Activated CD4-positive, alpha-beta T cell treated with anti-CD3 and anti-CD28 coated beads for 36 hours (primary cell): Measurements from ENCODE around the gene COL9A3. TPM values are rescaled to one million over a fixed set of nuclear protein-coding genes. Genes with fewer than 3 reads are reported as not detected.
"Not testable (repeated sequence)": the region's sequence is repeated elsewhere in the genome, so short reads cannot be mapped to it uniquely, and the experiment has no call there.

Experiments used
- ATAC-seq: fragments of 200-7000 bp; cut with Tn5 transposase; one replicate; pipeline ENCODE4 v1.10.0; 2021; ENCODE audit warnings: mild to moderate bottlenecking, moderate library complexity
- CTCF ChIA-PET: fragments of 350-600 bp; sonication (Branson Sonifier 250); formaldehyde crosslinking; loops from one replicate; lab custom pipeline; 2021; ENCODE audit warnings: antibody characterized with exemption; lab: Charles Lee
- POLR2A ChIA-PET: fragments of 350-600 bp; sonication (Branson Sonifier 250); formaldehyde crosslinking; loops from one replicate; lab custom pipeline; 2021; ENCODE audit warnings: antibody characterized with exemption, inconsistent platforms; lab: Charles Lee
- DNase-seq: peaks from one replicate; pipeline ENCODE4 v3.0.0-alpha.2; 2020
- H3K27ac Mint-ChIP-seq: one replicate; pipeline ENCODE4 v1.8.0; 2021; ENCODE audit warnings: mixed read lengths
- H3K27me3 Mint-ChIP-seq: one replicate; pipeline ENCODE4 v1.8.0; 2021; ENCODE audit warnings: mixed read lengths
- H3K36me3 Mint-ChIP-seq: one replicate; pipeline ENCODE4 v1.8.0; 2021; ENCODE audit warnings: low read depth, mixed read lengths
- H3K4me1 Mint-ChIP-seq: one replicate; pipeline ENCODE4 v1.8.0; 2021; ENCODE audit warnings: mixed read lengths
- H3K4me3 Mint-ChIP-seq: one replicate; pipeline ENCODE4 v1.8.0; 2021; ENCODE audit warnings: mild to moderate bottlenecking, moderate library complexity, mixed read lengths
- H3K9me3 Mint-ChIP-seq: one replicate; pipeline ENCODE4 v1.8.0; 2021; ENCODE audit warnings: low read depth, mixed read lengths
- intact Hi-C, 2 experiments: fragments of 100-400 bp; cut with DNase I in 1 of 2; cut with micrococcal nuclease in 1 of 2; formaldehyde crosslinking; loops; one replicate each; pipeline versions ENCODE4 v1.14.2 to v1.15.1; 2022 to 2024; cut with DNase I, micrococcal nuclease
- total RNA-seq, 2 experiments: library from RNA; stranded (reverse); gene quantifications; one replicate each; pipeline ENCODE4 v1.2.3, GENCODE V29; 2021

COL9A3 gene
- total RNA-seq, 2 experiments from 2014 or later, result not detected

GRCh38 chr20:62853304-62853703 is 36.5 kb downstream of the COL9A3 start:
- ATAC-seq, intact Hi-C loops, H3K27ac Mint-ChIP-seq, DNase-seq, H3K9me3 Mint-ChIP-seq, H3K4me3 Mint-ChIP-seq, H3K27me3 Mint-ChIP-seq, POLR2A ChIA-PET: not testable (repeated sequence)
- H3K4me1 Mint-ChIP-seq, result peaks cover 12% of the 10 kb centered on the region
- peaks cover 28% of the 10 kb centered on the region for H3K36me3 Mint-ChIP-seq
- CTCF ChIA-PET, result interaction anchor here (0.6 to 0.9 kb wide), 2 partner anchors 31 to 34 kb away, joined by 3 read pairs; no protein-coding TSS in a partner anchor

DNA sequence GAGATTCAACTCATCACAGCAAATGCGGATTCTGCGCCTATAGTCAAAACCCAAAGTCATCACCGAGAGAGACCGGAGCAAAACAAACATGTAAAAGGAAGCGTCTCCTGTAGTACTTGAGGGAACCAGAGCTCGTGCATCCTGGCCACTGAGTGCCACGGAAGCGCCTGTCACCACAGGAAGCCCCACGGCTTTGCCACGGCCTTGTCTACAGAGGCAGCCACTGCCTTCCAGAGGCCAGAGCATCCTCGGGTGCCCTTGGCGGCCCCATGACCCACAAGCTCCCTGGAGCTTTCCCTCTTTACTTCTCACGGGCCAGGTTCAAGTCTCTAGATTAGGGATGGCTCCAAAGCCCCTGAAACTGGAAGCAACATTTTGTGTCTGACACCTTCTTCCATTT is 37.3 kb downstream of the COL9A3 start:
- no peak for ATAC-seq
- Mint-ChIP-seq H3K27ac (no peak overlapping the region), H3K27me3 (no peaks in the 10 kb centered on the region), H3K9me3 (no peaks in the 10 kb centered on the region), H3K36me3 (peaks cover 31% of the 10 kb centered on the region), H3K4me1 (peaks cover 13% of the 10 kb centered on the region), H3K4me3 (no peak overlapping the region)
- CTCF ChIA-PET, result interaction anchor here (0.9 kb wide), 2 partner anchors 31 to 46 kb away, joined by 3 read pairs; no protein-coding TSS in a partner anchor
- POLR2A ChIA-PET, result no interaction called here
- intact Hi-C loops, result no loop called here
- DNase-seq, result no peak

DNA sequence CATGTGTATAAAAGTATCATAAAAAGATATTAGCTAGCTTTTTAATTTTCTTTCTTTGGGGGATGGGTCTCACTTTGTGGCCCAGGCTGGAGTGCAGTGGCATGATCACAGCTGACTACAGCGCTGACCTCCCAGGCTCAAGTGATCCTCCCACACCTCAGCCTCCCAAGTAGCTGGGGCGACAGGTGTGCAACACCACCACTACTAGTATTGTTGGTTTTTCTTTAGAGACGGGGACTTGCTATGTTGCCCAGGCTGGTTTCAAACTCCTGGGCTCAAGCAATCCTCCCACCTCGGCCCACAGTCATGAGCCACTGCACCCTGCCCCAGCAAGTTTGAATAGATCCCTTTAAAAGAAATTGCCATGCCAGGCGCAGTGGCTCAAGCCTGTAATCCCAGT is 38.3 kb downstream of the COL9A3 start:
- no peak for DNase-seq
- intact Hi-C loops, result no loop called here
- POLR2A ChIA-PET, result no interaction called here
- Mint-ChIP-seq H3K36me3 (peaks cover 35% of the 10 kb centered on the region), H3K27ac (no peak overlapping the region), H3K9me3 (no peaks in the 10 kb centered on the region), H3K4me3 (no peak overlapping the region), H3K27me3 (no peaks in the 10 kb centered on the region), H3K4me1 (peaks cover 21% of the 10 kb centered on the region)
- CTCF ChIA-PET, result interaction anchor here (0.6 to 0.9 kb wide), 2 partner anchors 47 to 216 kb away, joined by 3 read pairs; no protein-coding TSS in a partner anchor
- no peak for ATAC-seq

- Mint-ChIP-seq H3K4me1 (peaks cover 28% of the 10 kb centered on the region), H3K4me3 (no peak overlapping the region), H3K36me3 (peaks cover 35% of the 10 kb centered on the region), H3K9me3 (peaks cover 2% of the 10 kb centered on the region), H3K27me3 (no peaks in the 10 kb centered on the region), H3K27ac (no peak overlapping the region)
- CTCF ChIA-PET, result no interaction called here
- ATAC-seq (peak; percentile 25), DNase-seq (no peak)
- intact Hi-C loops, result no loop called here
- POLR2A ChIA-PET, result interaction anchor here (0.6 kb wide), 1 partner anchor 246 kb away, joined by 3 read pairs; no protein-coding TSS in a partner anchor
Observed at GRCh38 chr20:62856931-62857619, 40.2 kb downstream of the COL9A3 start.

GRCh38 chr20:62858058-62858830 is 41.4 kb downstream of the COL9A3 start:
- H3K4me1 Mint-ChIP-seq, result peaks cover 28% of the 10 kb centered on the region
- CTCF ChIA-PET, result no interaction called here
- no peak for ATAC-seq
- H3K9me3 Mint-ChIP-seq, result peaks cover 3% of the 10 kb centered on the region
- no peak overlapping the region for H3K27ac Mint-ChIP-seq
- POLR2A ChIA-PET, result no interaction called here
- no peak overlapping the region for H3K4me3 Mint-ChIP-seq
- DNase-seq, result peak; percentile 35
- no peaks in the 10 kb centered on the region for H3K27me3 Mint-ChIP-seq
- intact Hi-C loops, result loop anchor here in 1 of 2 experiments (2.0 kb wide), 1 partner anchor 71 kb away; no protein-coding TSS in a partner anchor
- H3K36me3 Mint-ChIP-seq, result peaks cover 29% of the 10 kb centered on the region

DNA sequence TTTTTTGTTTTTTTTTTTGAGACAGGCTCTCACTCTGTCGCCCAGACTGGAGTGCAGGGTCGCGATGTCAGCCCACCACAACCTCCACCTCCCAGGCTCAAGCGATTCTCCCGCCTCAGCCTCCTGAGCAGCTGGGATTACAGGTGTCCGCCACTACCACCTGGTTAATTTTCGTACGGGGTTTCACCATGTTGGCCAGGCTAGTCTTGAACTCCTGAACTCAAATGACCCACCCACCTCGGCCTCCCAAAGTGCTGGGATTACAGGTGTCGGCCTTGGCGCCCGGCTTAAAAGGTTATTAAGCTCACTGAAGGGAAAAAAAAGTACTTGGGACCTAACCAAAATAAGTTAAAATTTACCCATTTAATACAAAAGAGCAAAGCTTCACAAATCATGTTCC is 42.9 kb downstream of the COL9A3 start:
- peaks cover 28% of the 10 kb centered on the region for H3K4me1 Mint-ChIP-seq
- intact Hi-C loops, result loop anchor here (2.0 to 5.0 kb wide), 5 partner anchors 37 to 767 kb away; partner anchors contain the start of genes ADRM1 (in 1 of the 2), GMEB2 (in 1 of the 2) and YTHDF1 (in 1 of the 2)
- H3K36me3 Mint-ChIP-seq, result peaks cover 24% of the 10 kb centered on the region
- H3K4me3 Mint-ChIP-seq, result peak overlapping the region; percentile 66
- ChIA-PET POLR2A (interaction anchor here (0.6 kb wide), 1 partner anchor 347 kb away, joined by 3 read pairs; no protein-coding TSS in a partner anchor), CTCF (interaction anchor here (0.7 kb wide), 1 partner anchor 77 kb away, joined by 3 read pairs; no protein-coding TSS in a partner anchor)
- H3K27ac Mint-ChIP-seq, result no peak overlapping the region
- ATAC-seq (no peak), DNase-seq (no peak)
- H3K27me3 Mint-ChIP-seq, result no peaks in the 10 kb centered on the region
- H3K9me3 Mint-ChIP-seq, result peaks cover 3% of the 10 kb centered on the region

DNA sequence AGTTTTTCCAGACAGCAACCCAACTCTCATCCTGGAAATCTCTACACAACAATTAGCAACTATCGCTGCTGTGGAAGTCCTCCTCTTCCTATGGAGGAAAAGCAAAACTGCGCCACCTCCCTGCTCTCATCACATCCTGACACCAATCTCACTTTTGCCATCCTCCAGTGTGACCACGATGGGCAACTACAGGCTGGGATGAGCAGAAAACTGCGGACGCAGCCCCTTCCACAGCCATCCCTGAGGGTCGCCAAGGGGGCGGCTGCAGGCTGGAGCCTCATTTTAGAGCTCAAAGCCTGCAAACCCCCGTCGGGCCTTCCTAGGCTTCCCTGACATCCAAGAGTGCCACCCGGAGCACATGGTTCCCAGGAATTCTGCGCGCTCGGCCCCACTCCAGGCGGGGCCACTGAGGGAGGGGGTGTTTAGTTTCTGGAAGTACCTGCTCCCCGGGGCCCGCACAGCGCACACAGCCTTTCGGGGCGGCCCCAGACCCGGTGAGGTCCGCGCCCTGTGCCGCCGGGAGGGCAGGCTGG is 43.6 kb downstream of the COL9A3 start:
- no peaks in the 10 kb centered on the region for H3K27me3 Mint-ChIP-seq
- intact Hi-C loops, result loop anchor here in 1 of 2 experiments (2.0 to 5.0 kb wide), 4 partner anchors 38 to 766 kb away; partner anchors contain the start of genes ADRM1, GMEB2 and YTHDF1
- ChIA-PET POLR2A (interaction anchor here (1.3 to 1.4 kb wide), 2 partner anchors 78 to 94 kb away, joined by 3 to 4 read pairs; partner anchors contain the start of gene GID8), CTCF (no interaction called here)
- peak overlapping the region; percentile 66 for H3K4me3 Mint-ChIP-seq
- DNase-seq (peak; percentile 22), ATAC-seq (no peak)
- H3K9me3 Mint-ChIP-seq, result peaks cover 3% of the 10 kb centered on the region
- peaks cover 19% of the 10 kb centered on the region for H3K36me3 Mint-ChIP-seq
- H3K27ac Mint-ChIP-seq, result peak overlapping the region; percentile 42
- H3K4me1 Mint-ChIP-seq, result peaks cover 28% of the 10 kb centered on the region

- ATAC-seq, result peak; percentile 30
- Mint-ChIP-seq H3K27ac (no peak overlapping the region), H3K36me3 (peaks cover 19% of the 10 kb centered on the region), H3K4me1 (peaks cover 28% of the 10 kb centered on the region), H3K9me3 (peaks cover 3% of the 10 kb centered on the region), H3K27me3 (no peaks in the 10 kb centered on the region), H3K4me3 (peak overlapping the region; percentile 12)
- intact Hi-C loops, result loop anchor here in 1 of 2 experiments (1.0 to 5.0 kb wide), 8 partner anchors 38 to 766 kb away; partner anchors contain the start of genes ADRM1, DIDO1, GMEB2 and MRGBP
- DNase-seq, result peak; percentile 59
- ChIA-PET CTCF (interaction anchor here (0.6 to 1.0 kb wide), 3 partner anchors 16 to 65 kb away, joined by 3 read pairs; partner anchors contain the start of gene MRGBP), POLR2A (interaction anchor here (1.2 to 1.4 kb wide), 3 partner anchors 66 to 93 kb away, joined by 3 to 10 read pairs (median 4); partner anchors contain the start of genes GID8 and MRGBP)
Observed at GRCh38 chr20:62860924-62861691, 44.3 kb downstream of the COL9A3 start.

GRCh38 chr20:62861726-62862336 is 45.0 kb downstream of the COL9A3 start, which contains the start of gene TCFL5:
Gene TCFL5 (minus strand): TSS chr20:62861822. CDS start chr20:62861670, 152 bp downstream.
- Mint-ChIP-seq H3K27me3 (no peaks in the 10 kb centered on the region), H3K4me3 (peak within 1 kb of the TSS; percentile 66), H3K9me3 (peaks cover 3% of the 10 kb centered on the region), H3K27ac (peak within 1 kb of the TSS; percentile 42), H3K36me3 (peaks cover 19% of the 10 kb centered on the region), H3K4me1 (peaks cover 28% of the 10 kb centered on the region)
- ATAC-seq, result peak; percentile 92
- CTCF ChIA-PET, result interaction anchor here (0.6 to 1.0 kb wide), 3 partner anchors 15 to 66 kb away, joined by 3 read pairs; partner anchors contain the start of gene MRGBP
- DNase-seq, result peak; percentile 97
- intact Hi-C loops, result loop anchor here in 1 of 2 experiments (1.0 to 5.0 kb wide), 12 partner anchors 39 to 765 kb away; partner anchors contain the start of genes ADRM1, ARFGAP1, CABLES2 and DIDO1
- POLR2A ChIA-PET, result interaction anchor here (0.6 to 1.4 kb wide), 4 partner anchors 14 to 92 kb away, joined by 3 to 10 read pairs (median 4); partner anchors contain the start of genes GID8 and MRGBP
